ENCODE data around the gene ZNF189. TPM values are rescaled to one million over a fixed set of nuclear protein-coding genes. Genes with fewer than 3 reads are reported as not detected.

ZNF189 gene
- total RNA-seq (2022; extraction: Qiagen RNA extraction): 6.1 to 8.9 TPM (median 6.4 TPM) in 5 replicates

DNA sequence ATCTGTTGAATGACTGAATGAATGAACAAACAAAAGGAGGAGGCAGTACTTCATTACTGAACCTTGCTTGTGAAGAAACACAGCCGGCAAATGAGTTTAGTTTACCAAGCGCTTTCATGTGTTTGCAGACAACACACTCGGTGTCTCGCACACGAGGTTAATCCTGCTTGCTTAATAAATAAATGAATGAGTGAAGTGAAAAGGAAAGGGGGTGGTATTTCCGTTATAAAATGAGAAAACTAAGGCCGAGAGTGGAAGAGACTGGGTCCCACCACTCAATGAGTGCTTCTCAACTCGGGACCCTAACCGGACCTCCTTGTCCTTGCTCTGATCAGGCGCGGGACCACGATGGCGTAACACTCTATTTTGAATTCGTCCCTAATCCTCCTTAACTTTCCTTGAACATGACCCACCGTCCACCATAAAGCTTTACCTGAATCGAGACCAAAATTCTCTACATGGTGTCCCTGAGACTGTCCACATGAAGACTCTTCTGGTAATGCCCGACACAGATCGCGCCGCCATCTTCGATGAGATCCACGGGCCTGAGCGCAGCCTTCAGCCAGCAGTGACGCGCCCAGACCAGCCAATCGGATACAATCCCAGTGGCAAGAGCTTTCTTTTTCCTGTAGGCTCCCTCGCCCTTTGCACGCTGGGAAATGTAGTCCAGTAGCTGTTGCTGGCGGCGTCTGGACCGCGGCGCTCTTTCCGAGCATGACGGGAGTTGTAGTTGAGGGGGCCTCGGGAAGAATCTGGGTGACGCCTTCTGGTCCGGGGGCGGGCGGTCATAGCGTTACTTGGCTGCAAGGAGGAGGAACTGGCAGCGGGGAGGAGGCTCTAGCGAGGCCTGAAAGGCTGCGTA, at the start of gene ZNF189, which contains the start of gene MRPL50:
Gene ZNF189 (plus strand): TSS at position 784 of the 862 bp plus-strand sequence. CDS start 306 bp downstream, outside the sequence.
Gene MRPL50 (minus strand): TSS at position 551 of the 862 bp plus-strand sequence. CDS start 26 bp downstream, at position 525.

DNA sequence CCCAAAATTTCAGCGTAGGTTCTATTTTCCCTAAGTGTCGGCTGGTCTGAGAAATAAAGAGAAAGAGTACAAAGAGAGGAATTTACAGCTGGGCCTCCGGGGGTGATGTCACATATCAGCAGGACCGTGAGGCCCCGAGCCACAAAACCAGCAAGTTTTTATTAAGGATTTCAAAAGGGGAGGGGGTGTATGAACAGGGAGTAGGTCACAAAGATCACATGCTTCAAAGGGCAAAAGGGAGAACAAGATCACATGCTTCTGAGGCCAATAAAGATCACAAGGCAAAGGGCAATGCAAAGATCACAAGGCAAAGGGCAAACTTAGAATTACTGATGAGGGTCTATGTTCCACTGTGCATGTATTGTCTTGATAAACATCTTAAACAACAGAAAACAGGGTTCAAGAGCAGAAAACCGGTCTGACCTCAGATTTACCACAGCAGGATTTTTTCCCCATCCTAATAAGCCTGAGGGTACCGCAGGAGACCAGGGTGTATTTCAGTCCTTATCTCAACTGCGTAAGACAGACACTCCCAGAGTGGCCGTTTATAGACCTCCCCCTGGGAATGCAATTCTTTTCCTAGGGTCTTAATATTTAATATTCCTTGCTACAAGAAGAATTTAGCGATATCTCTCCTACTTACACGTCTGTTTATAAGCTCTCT, 13.6 kb upstream of the ZNF189 start, which contains the start of gene BAAT:
Gene BAAT (minus strand): TSS at position 134 of the 664 bp plus-strand sequence. CDS start 13,602 bp downstream, outside the sequence.

DNA sequence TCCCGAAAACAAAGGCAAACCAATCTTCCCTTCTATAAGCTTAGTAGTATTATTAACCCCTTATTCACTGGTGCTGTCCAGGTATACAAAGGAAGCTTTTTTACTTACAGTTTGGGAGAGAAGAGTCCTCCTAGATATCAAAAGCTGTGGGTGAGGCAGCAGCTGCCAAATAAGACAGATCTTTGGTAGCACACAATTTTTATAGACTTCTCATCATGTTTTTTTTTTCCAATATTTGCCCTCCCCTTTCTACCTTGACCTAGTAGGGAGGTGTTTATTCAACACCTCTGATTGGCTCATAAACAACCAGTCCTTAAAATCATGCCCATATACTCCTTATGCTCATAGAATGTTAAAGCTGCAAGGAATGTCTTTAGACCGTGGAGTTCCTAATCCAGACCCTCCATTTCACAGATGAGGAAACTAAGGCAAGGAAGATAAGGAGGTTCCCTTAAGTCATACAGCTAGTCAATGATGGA, 37.0 kb downstream of the ZNF189 start, which contains the start of gene ALDOB:
Gene ALDOB (minus strand): TSS at position 174 of the 479 bp plus-strand sequence. CDS start 4,887 bp downstream, outside the sequence.

Other genes with a start within 250 kb of the ZNF189 start
- 0.33 to 0.60 TPM (median 0.41 TPM) in 5 replicates for gene BAAT, start 13.8 kb upstream of the ZNF189 start, total RNA-seq (2022; extraction: Qiagen RNA extraction)
- gene MRPL50, start 233 bp upstream of the ZNF189 start, total RNA-seq (2022; extraction: Qiagen RNA extraction): 13.4 to 21.6 TPM (median 14.4 TPM) in 5 replicates
- gene ALDOB, start 36.9 kb downstream of the ZNF189 start, total RNA-seq (2022; extraction: Qiagen RNA extraction): not detected in 5 replicates
- 20.4 to 27.3 TPM (median 22.2 TPM) in 5 replicates for gene RNF20, start 135.0 kb downstream of the ZNF189 start, total RNA-seq (2022; extraction: Qiagen RNA extraction)
- not detected in 5 replicates for gene PPP3R2, start 196.1 kb downstream of the ZNF189 start, total RNA-seq (2022; extraction: Qiagen RNA extraction)